HG02759 (cell line): Measurements from ENCODE around the gene LMNTD2.
"Not testable (repeated sequence)": the region's sequence is repeated elsewhere in the genome, so short reads cannot be mapped to it uniquely, and the experiment has no call there.

Experiments used
- ATAC-seq: cut with Tn5 transposase; IDR thresholded peaks from one replicate; pipeline ENCODE4 v1.9.1; 2021; ENCODE audit warnings: mild to moderate bottlenecking, moderate library complexity; ENCODE audit not compliant: unreplicated experiment

Gene LMNTD2

GRCh38 chr11:587546-587945, 27.0 kb upstream of the LMNTD2 start:
- no peak for ATAC-seq

DNA sequence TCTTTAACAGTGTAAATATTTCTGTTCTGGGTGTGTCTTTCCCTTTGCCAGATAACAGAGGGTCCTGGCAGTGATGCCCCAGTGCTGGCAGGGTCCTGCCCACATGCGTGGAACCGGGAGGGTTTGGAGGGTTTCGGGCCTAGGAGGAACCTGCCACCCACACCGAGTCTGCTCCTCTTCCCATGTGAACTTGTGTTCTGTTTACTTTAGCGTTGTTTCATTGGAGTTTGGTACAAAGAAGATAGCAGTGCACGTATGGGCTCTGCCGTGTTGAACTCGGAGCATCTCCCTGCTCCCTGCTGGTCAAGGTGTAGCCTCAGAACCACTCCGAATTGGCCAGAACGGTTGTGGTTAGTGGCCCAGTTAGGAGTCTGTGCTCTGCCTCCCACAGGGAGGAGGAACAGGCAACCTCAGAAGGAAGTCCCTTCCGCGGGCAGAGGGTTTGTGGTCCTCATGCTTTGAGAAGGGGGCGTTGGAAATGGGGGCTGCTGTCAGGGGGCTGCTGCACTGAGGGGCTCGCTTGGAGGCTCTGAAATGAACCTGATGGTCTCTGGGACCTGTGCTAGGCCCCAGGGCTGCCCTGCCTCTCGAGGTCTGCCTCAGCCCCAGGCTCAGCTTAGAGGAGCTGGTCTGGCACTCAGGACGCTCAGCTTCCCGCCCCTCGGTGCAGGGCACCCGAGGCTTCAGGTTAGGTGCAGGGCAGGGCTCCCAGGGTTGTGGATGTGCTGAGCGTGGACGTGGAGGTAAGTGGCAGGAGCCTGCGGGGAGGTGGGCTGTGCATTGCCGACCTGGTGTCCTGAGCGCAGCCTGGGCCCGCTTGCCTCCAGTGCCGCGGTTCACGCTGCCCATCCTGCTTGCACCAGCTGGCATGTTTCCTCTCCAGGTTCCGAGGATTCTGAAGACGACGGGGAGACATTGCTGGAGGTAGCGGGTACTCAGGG, 26.1 kb upstream of the LMNTD2 start:
- ATAC-seq = no peak

GRCh38 chr11:584287-584686, 23.7 kb upstream of the LMNTD2 start:
- ATAC-seq = no peak

- no peak for ATAC-seq
These were observed 21.2 kb upstream of the LMNTD2 start for GRCh38 chr11:581752-582151.

DNA sequence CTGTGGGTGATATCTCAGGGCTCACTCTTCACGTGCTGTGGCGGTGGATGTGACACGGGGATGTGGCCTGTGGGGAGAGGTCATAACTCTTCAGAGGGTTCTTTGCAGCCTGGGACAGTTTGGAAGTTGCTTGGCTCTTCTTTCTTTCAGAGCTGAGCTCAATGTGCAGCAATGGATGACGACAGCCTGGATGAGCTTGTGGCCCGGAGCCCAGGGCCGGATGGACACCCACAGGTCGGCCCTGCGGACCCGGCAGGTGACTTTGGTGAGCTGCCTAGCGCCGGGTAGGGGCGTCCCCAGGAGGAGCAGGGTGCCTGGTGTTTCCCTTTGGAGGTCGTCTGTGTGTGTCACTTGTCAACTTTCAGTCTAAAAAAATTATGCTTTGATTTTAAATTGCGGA, 20.8 kb upstream of the LMNTD2 start:
- no peak for ATAC-seq

- ATAC-seq = no peak
These were observed 19.5 kb upstream of the LMNTD2 start for GRCh38 chr11:579830-580601.

- no peak for ATAC-seq
These were observed 17.9 kb upstream of the LMNTD2 start for GRCh38 chr11:578276-579035.

- no peak for ATAC-seq
These were observed 17.0 kb upstream of the LMNTD2 start for GRCh38 chr11:577611-577894.

GRCh38 chr11:576811-577610, 16.5 kb upstream of the LMNTD2 start:
- no peak for ATAC-seq

GRCh38 chr11:575996-576768, 15.6 kb upstream of the LMNTD2 start, which contains the start of gene PHRF1:
Gene PHRF1, plus strand, starts transcription at chr11:576470. Its CDS starts 5,043 bp downstream, at chr11:581513.
- peak; percentile 84 for ATAC-seq

DNA sequence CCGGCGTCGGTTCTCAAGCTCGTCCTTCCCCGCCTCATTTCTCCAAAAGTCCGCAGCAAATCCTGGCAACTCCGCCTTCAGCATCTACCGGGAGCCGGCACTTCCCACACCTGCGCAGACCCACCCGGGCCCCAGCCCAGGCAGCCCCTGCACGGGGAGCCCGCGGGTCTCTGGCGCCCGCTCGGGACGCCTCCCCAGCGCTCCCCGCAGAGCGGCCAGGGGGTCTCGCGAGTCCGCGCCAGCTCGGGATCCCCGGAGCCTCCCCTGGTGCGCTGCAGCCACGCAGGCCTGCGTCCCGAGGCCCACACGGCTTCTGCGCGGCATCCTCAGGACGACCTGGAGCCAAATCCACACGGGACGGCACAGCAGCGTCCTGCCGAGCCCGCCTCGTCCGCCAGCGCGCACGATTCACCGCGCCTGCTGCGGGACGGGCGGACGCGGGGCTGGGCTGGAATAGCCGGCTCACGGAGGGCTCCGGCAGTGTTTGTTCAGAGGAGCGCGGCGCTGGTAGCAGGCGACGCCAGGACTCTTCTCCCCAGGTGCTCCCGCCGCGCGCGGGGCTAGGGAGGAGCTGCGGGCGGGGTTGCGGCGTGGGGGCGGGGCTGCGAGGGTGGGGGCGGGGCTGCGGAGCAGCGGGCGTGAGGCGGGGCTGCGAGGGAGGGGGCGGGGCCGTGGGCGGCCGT, 14.9 kb upstream of the LMNTD2 start:
- peak; percentile 51 for ATAC-seq

GRCh38 chr11:574632-575312, 14.2 kb upstream of the LMNTD2 start:
- ATAC-seq = no peak

DNA sequence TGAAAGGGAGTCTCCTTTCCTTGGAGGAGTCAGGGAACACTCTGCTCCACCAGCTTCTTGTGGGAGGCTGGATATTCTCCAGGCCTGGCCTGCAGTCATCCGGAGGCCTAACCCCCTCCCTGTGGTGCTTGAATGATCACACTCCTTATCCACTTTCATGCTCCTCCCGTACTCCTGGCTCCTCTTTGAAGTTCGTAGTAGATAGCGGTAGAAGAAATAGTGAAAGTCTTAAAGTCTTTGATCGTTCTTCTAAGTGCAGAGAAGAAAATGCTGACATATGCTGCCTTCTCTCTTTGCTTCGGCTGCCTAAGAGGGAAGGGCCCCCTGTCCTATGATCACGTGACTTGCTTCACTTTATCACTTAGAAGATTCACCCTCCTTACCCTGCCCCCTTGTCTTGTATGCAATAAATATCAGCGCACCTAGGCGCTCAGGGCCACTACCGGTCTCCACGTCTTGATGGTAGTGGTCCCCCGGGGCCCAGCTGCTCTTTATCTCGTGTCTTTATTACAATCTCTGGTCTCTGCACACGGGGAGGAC, 13.6 kb upstream of the LMNTD2 start:
- ATAC-seq = not testable (repeated sequence)

DNA sequence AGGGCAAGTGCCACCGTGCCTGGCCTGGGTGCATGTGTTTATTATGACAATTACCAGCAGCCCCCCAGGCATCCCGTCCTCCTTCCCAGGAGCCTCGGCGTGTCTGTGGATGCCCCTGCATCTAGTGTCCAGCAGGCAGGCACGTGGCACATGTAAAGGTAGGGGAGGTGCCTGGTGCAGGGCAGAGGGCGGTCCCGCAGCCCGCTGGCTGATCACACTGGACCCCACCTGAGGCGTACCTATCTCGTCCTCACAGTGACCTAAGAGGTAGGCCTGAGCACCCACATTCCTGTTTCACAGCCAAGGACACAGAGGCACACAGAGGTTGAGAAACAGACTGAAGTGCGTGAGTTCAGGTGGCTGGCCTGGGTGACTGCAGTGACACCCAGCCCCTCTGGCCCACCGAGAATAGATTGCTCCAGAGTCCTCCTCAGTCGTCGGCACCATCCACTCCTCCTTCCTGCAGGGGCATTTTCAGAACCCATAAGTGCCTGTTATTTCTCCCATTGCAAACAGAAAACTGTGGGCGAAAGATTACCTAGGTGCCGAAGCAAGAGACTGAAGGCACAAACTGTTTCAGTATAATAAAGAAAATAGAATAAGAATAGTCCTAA, 12.7 kb upstream of the LMNTD2 start:
- ATAC-seq = no peak

- no peak for ATAC-seq
These were observed 11.3 kb upstream of the LMNTD2 start for GRCh38 chr11:571802-572185.

DNA sequence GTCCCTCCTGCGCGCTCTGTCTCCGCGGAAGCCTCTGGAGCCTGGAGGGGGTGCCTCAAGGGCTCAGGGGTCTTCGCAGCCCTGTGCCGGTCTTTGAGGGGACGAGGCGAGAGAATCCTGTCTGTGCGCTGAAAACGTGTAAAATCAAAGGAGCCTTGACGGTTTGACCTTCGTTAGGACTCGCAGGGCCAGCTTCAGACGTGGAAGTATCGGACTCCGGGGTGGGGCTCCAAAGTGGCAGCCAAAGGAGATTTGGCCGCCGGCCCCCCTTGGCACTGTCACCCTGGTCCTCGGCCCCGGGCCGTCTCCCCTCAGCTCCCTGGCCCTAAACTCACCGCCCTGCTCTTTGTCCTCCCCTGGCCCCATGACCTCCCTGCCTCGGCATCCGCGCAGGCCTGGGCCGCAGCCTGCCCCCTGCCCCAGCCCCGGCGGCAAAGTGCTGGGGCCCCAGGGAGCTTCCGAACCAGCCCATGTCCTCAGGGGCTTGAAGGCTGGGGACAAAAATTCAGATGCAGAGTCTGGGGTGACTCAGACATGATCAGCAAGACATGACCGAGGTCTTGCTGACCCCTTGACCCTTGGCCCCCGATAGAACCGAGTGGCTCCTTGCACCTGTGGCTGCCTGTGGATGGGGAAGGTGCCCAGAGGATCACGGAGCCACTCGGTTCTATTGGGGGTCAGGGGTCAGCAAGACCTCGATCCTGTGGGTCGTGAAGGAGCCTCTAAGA, 8.8 kb upstream of the LMNTD2 start:
- ATAC-seq = no peak
